T-helper 17 cell (primary cell): Measurements from ENCODE around the gene LRRK2. TPM values are rescaled to one million over a fixed set of nuclear protein-coding genes. Genes with fewer than 3 reads are reported as not detected.

Experiments used
- ATAC-seq: fragments of 150-1000 bp; cut with Tn5 transposase; 2 replicates; pipeline ENCODE4 v1.10.0; 2021; ENCODE audit warnings: mild to moderate bottlenecking, moderate library complexity
- DNase-seq, 3 donors: peaks; one replicate each; pipeline versions ENCODE4 v3.0.0 to v3.0.0-alpha.2; 2020 to 2021
- H3K9me3 ChIP-seq: one replicate; pipeline ENCODE4 v1.7.0; 2013; ENCODE audit warnings: low read length, mild to moderate bottlenecking; ENCODE audit not compliant: control insufficient read depth, poor library complexity, severe bottlenecking
- H3K27ac Mint-ChIP-seq: one replicate; pipeline ENCODE4 v1.8.0; 2022; ENCODE audit warnings: mild to moderate bottlenecking, moderate library complexity, mixed read lengths
- H3K27me3 Mint-ChIP-seq: one replicate; pipeline ENCODE4 v1.8.0; 2022; ENCODE audit warnings: mixed read lengths
- H3K36me3 Mint-ChIP-seq: one replicate; pipeline ENCODE4 v1.8.0; 2022; ENCODE audit warnings: low read depth, mixed read lengths
- H3K4me1 Mint-ChIP-seq: one replicate; pipeline ENCODE4 v1.8.0; 2022; ENCODE audit warnings: mild to moderate bottlenecking, mixed read lengths
- H3K4me3 Mint-ChIP-seq: one replicate; pipeline ENCODE4 v1.8.0; 2022; ENCODE audit warnings: mild to moderate bottlenecking, moderate library complexity, mixed read lengths
- total RNA-seq, 4 donors: library from RNA in 2 of 4; stranded (reverse) in 2 of 4; gene quantifications; one replicate each; pipeline ENCODE4 v1.2.3 and lab custom pipeline; 2022 to 2026

The LRRK2 gene
- total RNA-seq (1 to 10 TPM; 1.1 to 2.5 TPM), total RNA-seq (lab: John Stamatoyannopoulos, UW) (0.38 to 0.58 reads per million in 2 donors)

GRCh38 chr12:40224439-40225291 is at the start of gene LRRK2:
TSS of gene LRRK2 (plus strand) at chr12:40224997. CDS start at chr12:40225132, 135 bp downstream.
- DNase-seq (peak; percentile 7 to 38 (median 10)), ATAC-seq (peak; percentile 85)
- H3K4me1 Mint-ChIP-seq = peaks cover 4% of the 10 kb centered on the region
- peaks cover 6% of the 10 kb centered on the region for H3K36me3 Mint-ChIP-seq
- H3K27me3 Mint-ChIP-seq = no peaks in the 10 kb centered on the region
- peak within 1 kb of the TSS; percentile 84 for H3K4me3 Mint-ChIP-seq
- H3K9me3 ChIP-seq = no peaks in the 10 kb centered on the region
- H3K27ac Mint-ChIP-seq = no peak within 1 kb of the TSS

GRCh38 chr12:40175045-40175444 is 49.8 kb upstream of the LRRK2 start:
- H3K27me3 Mint-ChIP-seq = no peaks in the 10 kb centered on the region
- no peak overlapping the region for H3K4me3 Mint-ChIP-seq
- DNase-seq (no peak), ATAC-seq (no peak)
- H3K36me3 Mint-ChIP-seq = no peaks in the 10 kb centered on the region
- H3K27ac Mint-ChIP-seq = no peak overlapping the region
- no peaks in the 10 kb centered on the region for H3K4me1 Mint-ChIP-seq
- H3K9me3 ChIP-seq = no peaks in the 10 kb centered on the region

DNA sequence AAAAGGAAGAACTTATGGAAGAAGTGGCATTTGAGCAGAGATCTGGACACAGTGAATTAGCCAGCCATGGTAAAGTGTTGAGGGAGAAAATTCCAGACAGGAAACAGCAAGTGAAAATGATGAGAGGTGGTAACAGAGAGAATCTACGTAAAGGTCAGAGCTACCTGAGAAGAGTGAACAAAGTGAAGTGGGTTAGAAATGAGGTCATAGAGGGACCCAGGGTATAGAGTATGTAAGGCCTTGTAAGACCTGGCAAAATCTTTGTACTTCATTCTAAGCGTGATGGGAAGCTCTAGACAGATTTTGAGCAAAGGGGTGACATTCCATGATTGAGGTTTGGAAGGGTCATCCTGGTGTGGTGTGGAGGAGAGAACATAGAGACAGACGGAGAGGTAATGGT is 49.3 kb upstream of the LRRK2 start:
- no peaks in the 10 kb centered on the region for H3K27me3 Mint-ChIP-seq
- H3K36me3 Mint-ChIP-seq = no peaks in the 10 kb centered on the region
- no peak overlapping the region for H3K4me3 Mint-ChIP-seq
- no peaks in the 10 kb centered on the region for H3K9me3 ChIP-seq
- no peak for ATAC-seq
- H3K27ac Mint-ChIP-seq = no peak overlapping the region
- DNase-seq = no peak
- H3K4me1 Mint-ChIP-seq = no peaks in the 10 kb centered on the region

- ATAC-seq (no peak), DNase-seq (no peak)
- Mint-ChIP-seq H3K4me1 (peaks cover 6% of the 10 kb centered on the region), H3K27me3 (no peaks in the 10 kb centered on the region), H3K4me3 (no peak overlapping the region), H3K36me3 (no peaks in the 10 kb centered on the region), H3K27ac (no peak overlapping the region)
- no peaks in the 10 kb centered on the region for H3K9me3 ChIP-seq
Measured at GRCh38 chr12:40178701-40179100, 46.1 kb upstream of the LRRK2 start.

DNA sequence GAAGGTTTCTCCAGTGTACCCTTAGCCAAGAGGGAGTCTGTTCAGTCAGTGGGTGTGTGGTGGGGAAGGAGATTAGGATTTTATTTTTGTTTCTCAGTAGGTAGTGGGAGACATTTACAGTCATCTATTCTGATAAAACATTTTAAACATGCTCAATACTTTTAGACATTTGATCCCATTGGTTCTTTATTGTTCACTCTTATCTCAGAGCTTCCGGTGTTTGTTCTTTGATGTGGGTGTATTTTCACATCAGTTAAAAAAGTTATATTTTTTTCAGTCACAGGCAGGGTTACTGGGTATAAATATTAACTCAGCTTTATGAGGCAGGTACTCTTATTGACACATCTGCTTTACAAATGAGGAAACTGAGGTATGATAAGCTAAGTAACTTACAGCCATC is 43.3 kb upstream of the LRRK2 start:
- DNase-seq = no peak

DNA sequence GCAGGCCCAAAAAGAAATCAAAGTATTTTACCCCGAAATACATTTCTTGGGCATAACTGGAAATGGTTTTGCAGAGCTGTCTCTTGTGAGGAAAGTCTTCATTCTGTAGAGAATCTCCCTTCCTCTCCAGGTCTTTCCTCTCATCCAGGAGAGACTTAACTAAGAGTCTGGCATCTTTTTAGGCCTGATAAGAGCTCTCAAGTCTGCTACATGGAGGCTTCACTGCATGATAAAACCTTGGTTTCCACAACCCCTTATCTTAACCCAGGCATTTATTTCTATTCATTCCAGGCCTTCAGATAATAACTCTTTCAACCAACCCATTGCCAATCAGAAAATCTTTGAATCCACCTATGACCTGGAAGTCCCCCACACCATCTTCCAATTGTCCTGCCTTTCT is 41.1 kb upstream of the LRRK2 start:
- H3K27me3 Mint-ChIP-seq = no peaks in the 10 kb centered on the region
- H3K4me1 Mint-ChIP-seq = peaks cover 6% of the 10 kb centered on the region
- H3K9me3 ChIP-seq = no peaks in the 10 kb centered on the region
- ATAC-seq (no peak), DNase-seq (no peak)
- H3K36me3 Mint-ChIP-seq = no peaks in the 10 kb centered on the region
- H3K27ac Mint-ChIP-seq = no peak overlapping the region
- H3K4me3 Mint-ChIP-seq = no peak overlapping the region

More for the DNA sequence above, 43.3 kb upstream of the LRRK2 start:
- no peak overlapping the region for H3K4me3 Mint-ChIP-seq
- H3K27ac Mint-ChIP-seq = no peak overlapping the region
- no peaks in the 10 kb centered on the region for H3K36me3 Mint-ChIP-seq
- peak; percentile 54 for ATAC-seq
- H3K4me1 Mint-ChIP-seq = peaks cover 6% of the 10 kb centered on the region
- H3K9me3 ChIP-seq = no peaks in the 10 kb centered on the region
- H3K27me3 Mint-ChIP-seq = no peaks in the 10 kb centered on the region

- Mint-ChIP-seq H3K27ac (no peak overlapping the region), H3K36me3 (no peaks in the 10 kb centered on the region), H3K4me3 (no peak overlapping the region), H3K4me1 (peaks cover 6% of the 10 kb centered on the region), H3K27me3 (no peaks in the 10 kb centered on the region)
- DNase-seq (no peak), ATAC-seq (no peak)
- H3K9me3 ChIP-seq = no peaks in the 10 kb centered on the region
Measured at GRCh38 chr12:40184493-40185302, 40.1 kb upstream of the LRRK2 start.

DNA sequence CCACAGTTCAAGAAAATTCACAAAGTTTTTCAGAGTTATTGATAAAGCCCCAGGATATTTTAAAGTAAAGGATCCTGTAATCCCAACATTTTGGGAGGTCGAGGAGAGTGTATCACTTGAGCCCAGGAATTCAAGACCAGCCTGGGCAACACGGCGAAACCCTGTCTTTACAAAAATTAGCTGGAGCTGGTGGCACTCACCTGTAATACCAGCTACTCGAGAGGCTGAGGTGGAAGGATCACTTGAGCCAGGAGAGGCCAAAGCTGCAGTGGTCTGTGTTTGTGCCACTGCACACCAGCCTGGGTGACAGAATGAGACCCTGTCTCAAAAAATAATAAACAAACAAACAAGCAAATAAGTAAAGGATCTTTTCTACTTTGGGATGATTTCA is 39.5 kb upstream of the LRRK2 start:
- ATAC-seq (no peak), DNase-seq (no peak)
- Mint-ChIP-seq H3K36me3 (no peaks in the 10 kb centered on the region), H3K27ac (no peak overlapping the region), H3K4me3 (no peak overlapping the region), H3K4me1 (peaks cover 6% of the 10 kb centered on the region), H3K27me3 (no peaks in the 10 kb centered on the region)
- H3K9me3 ChIP-seq = no peaks in the 10 kb centered on the region

DNA sequence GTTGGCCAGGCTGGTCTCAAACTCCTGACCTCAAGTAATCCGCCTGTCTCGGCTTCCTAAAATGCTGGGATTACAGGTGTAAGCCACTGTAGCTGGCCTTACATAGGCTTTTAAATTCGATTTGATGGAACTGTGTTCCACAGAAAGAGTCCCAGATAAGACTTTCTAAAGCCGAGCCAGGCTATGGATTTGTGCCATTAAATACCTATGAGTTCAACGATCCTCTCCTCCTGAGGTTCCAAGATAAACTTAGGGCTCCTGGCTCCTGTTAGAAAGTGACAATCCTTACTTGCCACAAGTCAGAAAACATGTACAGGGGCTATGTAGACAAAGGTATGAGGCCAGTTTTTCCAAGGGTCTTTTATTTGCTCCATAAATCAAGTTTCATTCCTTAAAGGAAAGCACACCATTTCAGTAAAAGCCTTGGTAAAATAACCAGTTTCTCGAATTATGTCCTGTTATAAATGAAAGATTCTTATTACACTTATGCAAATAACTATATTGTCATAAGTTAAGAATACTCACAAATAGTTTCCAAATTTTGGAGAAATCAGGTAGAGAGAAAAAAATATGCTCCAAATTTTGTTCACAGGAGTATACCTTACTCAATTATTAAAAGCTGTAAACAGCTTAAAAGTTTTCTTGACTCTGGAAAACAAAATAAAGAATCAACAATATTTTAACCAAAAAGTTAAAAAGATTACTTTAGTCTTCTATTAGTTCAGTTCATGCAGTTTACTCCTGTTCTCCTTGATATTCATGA is 36.1 kb upstream of the LRRK2 start:
- no peaks in the 10 kb centered on the region for H3K36me3 Mint-ChIP-seq
- H3K4me3 Mint-ChIP-seq = no peak overlapping the region
- DNase-seq = no peak
- no peaks in the 10 kb centered on the region for H3K9me3 ChIP-seq
- no peaks in the 10 kb centered on the region for H3K27me3 Mint-ChIP-seq
- H3K27ac Mint-ChIP-seq = no peak overlapping the region
- peaks cover 3% of the 10 kb centered on the region for H3K4me1 Mint-ChIP-seq
- no peak for ATAC-seq

- no peaks in the 10 kb centered on the region for H3K27me3 Mint-ChIP-seq
- H3K9me3 ChIP-seq = no peaks in the 10 kb centered on the region
- no peak for DNase-seq
- H3K36me3 Mint-ChIP-seq = no peaks in the 10 kb centered on the region
- peak overlapping the region; percentile 41 for H3K4me3 Mint-ChIP-seq
- H3K27ac Mint-ChIP-seq = peak overlapping the region; percentile 47
- peak; percentile 87 for ATAC-seq
- H3K4me1 Mint-ChIP-seq = peaks cover 6% of the 10 kb centered on the region
Measured at GRCh38 chr12:40192704-40193255, 32.0 kb upstream of the LRRK2 start.

- peaks cover 6% of the 10 kb centered on the region for H3K4me1 Mint-ChIP-seq
- no peak for DNase-seq
- H3K4me3 Mint-ChIP-seq = no peak overlapping the region
- H3K27ac Mint-ChIP-seq = no peak overlapping the region
- no peaks in the 10 kb centered on the region for H3K9me3 ChIP-seq
- no peaks in the 10 kb centered on the region for H3K27me3 Mint-ChIP-seq
- no peak for ATAC-seq
- H3K36me3 Mint-ChIP-seq = no peaks in the 10 kb centered on the region
Measured at GRCh38 chr12:40194846-40195245, 30.0 kb upstream of the LRRK2 start.

DNA sequence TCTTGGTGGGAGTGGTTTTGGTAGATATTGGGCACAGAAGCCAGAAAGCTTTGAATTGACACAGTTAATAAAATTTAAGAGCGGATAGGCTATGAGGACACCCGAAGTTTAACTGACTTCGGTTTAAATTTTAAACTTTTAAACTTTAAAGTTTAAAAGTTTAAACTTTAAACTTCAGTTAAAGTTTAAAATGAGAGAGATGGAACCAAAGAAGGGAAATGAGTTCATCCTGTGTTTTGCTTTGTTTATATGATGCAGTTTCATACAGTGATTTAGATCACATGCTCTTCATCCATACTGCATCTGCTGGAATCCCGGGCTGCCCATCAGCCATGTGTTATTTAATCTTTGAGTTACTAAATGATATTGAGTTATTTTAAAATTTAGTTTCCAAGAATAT is 27.2 kb upstream of the LRRK2 start:
- H3K4me1 Mint-ChIP-seq = peaks cover 6% of the 10 kb centered on the region
- no peaks in the 10 kb centered on the region for H3K36me3 Mint-ChIP-seq
- ATAC-seq (no peak), DNase-seq (no peak)
- no peaks in the 10 kb centered on the region for H3K27me3 Mint-ChIP-seq
- no peaks in the 10 kb centered on the region for H3K9me3 ChIP-seq
- H3K4me3 Mint-ChIP-seq = no peak overlapping the region
- H3K27ac Mint-ChIP-seq = no peak overlapping the region

- Mint-ChIP-seq H3K27ac (no peak overlapping the region), H3K4me3 (no peak overlapping the region), H3K27me3 (no peaks in the 10 kb centered on the region), H3K4me1 (peaks cover 3% of the 10 kb centered on the region), H3K36me3 (no peaks in the 10 kb centered on the region)
- ATAC-seq (no peak), DNase-seq (no peak)
- no peaks in the 10 kb centered on the region for H3K9me3 ChIP-seq
Measured at GRCh38 chr12:40198601-40199000, 26.2 kb upstream of the LRRK2 start.
